Left lung (tissue), 10 donors: ENCODE results near the gene LRRC73. TPM values are rescaled to one million over a fixed set of nuclear protein-coding genes. Genes with fewer than 3 reads are reported as not detected.
"Not testable (repeated sequence)": the region's sequence is repeated elsewhere in the genome, so short reads cannot be mapped to it uniquely, and the experiment has no call there.

Experiments
- ATAC-seq: fragments of 200-7000 bp; cut with Tn5 transposase; one replicate; pipeline ENCODE4 v1.9.1; 2020; ENCODE audit warnings: moderate library complexity
- DNase-seq, 4 donors: peaks; one replicate each; pipeline ENCODE4 v3.0.0-alpha.2; 2013 to 2020
- H3K27ac ChIP-seq, 2 donors: fragments of 200-600 bp; sonication (generic) in 1 of 2; one replicate each; pipeline versions ENCODE4 v1.5.0 to v1.8.0; 2020 to 2021
- H3K27me3 ChIP-seq, 2 donors: fragments of 200-600 bp; sonication (generic) in 1 of 2; one replicate each; pipeline versions ENCODE4 v1.5.0 to v1.8.0; 2020 to 2021
- H3K36me3 ChIP-seq, 2 donors: fragments of 200-600 bp; sonication (generic) in 1 of 2; one replicate each; pipeline versions ENCODE4 v1.5.0 to v1.8.0; 2020 to 2021
- H3K4me1 ChIP-seq, 2 donors: fragments of 200-600 bp; one replicate each; pipeline ENCODE4 v1.8.0; 2021
- H3K4me3 ChIP-seq, 2 donors: fragments of 200-600 bp; sonication (generic) in 1 of 2; one replicate each; pipeline versions ENCODE4 v1.5.0 to v1.8.0; 2020 to 2021; ENCODE audit warnings: mild to moderate bottlenecking in 1 of 2
- H3K9me3 ChIP-seq, 2 donors: fragments of 200-600 bp; sonication (generic) in 1 of 2; one replicate each; pipeline versions ENCODE4 v1.5.0 to v1.8.0; 2020 to 2021
- CTCF ChIP-seq, 2 donors: fragments of 200-600 bp; sonication (generic) in 1 of 2; IDR thresholded peaks; one replicate each; pipeline versions ENCODE4 v1.5.0 to v1.8.0; 2021; ENCODE audit warnings: antibody characterized with exemption in 2 of 2
- intact Hi-C, 2 donors: fragments of 100-400 bp; cut with DNase I; formaldehyde crosslinking; loops; one replicate each; pipeline versions ENCODE4 v1.11.2 to v1.14.2; 2022
- polyA plus RNA-seq, 6 donors: library from polyadenylated mRNA; unstranded; fragments of 120-200 nt; gene quantifications; one replicate each; pipeline ENCODE4 v1.2.1, GENCODE V29; 2013; ENCODE audit not compliant: insufficient read length in 6 of 6
- total RNA-seq, 2 donors: library from RNA; stranded (reverse); fragmentation: NEBNext Ultra II Directional; extraction: Animal tissue kit (Norgen Biotek cat#: 25700); gene quantifications; one replicate each; pipeline ENCODE4 v1.2.1, GENCODE V29; 2021
- donor health status: DM: no; HTN: yes; CAD: no.
- donor health status: DM: no; HTN: no; CAD: no.

LRRC73 gene
- total and polyA plus RNA-seq, 8 donors: 0.30 to 1.5 (median 0.60) TPM

GRCh38 chr6:43541774-43542471 is 31.8 kb upstream of the LRRC73 start:
- no peak overlapping the region for H3K27ac ChIP-seq
- no peak overlapping the region for H3K4me3 ChIP-seq
- no peaks in the 10 kb centered on the region for H3K9me3 ChIP-seq
- TF ChIP-seq CTCF (IDR thresholded peaks at IDR 0.05): no peak
- H3K4me1 ChIP-seq: no peaks in the 10 kb centered on the region
- intact Hi-C loops: no loop called here
- ATAC-seq (no peak), DNase-seq (no peak)
- peaks cover 0 to 97% of the 10 kb centered on the region in 2 donors for H3K36me3 ChIP-seq
- no peaks in the 10 kb centered on the region for H3K27me3 ChIP-seq

GRCh38 chr6:43540507-43540906 is 30.4 kb upstream of the LRRC73 start:
- ATAC-seq (no peak), DNase-seq (no peak)
- Histone ChIP-seq H3K27me3 (no peaks in the 10 kb centered on the region), H3K9me3 (no peaks in the 10 kb centered on the region), H3K4me3 (no peak overlapping the region), H3K36me3 (peaks cover 0 to 96% of the 10 kb centered on the region in 2 donors), H3K4me1 (no peaks in the 10 kb centered on the region), H3K27ac (no peak overlapping the region)
- no peak for TF ChIP-seq CTCF (IDR thresholded peaks at IDR 0.05)
- intact Hi-C loops: no loop called here

- H3K27me3 ChIP-seq, H3K4me3 ChIP-seq, ATAC-seq, H3K4me1 ChIP-seq, H3K9me3 ChIP-seq, H3K27ac ChIP-seq, intact Hi-C loops, DNase-seq: not testable (repeated sequence)
- H3K36me3 ChIP-seq: peaks cover 0 to 93% of the 10 kb centered on the region in 2 donors
Observed at GRCh38 chr6:43539409-43539808, 29.3 kb upstream of the LRRC73 start.

GRCh38 chr6:43538986-43539385 is 28.8 kb upstream of the LRRC73 start:
- H3K27me3 ChIP-seq, intact Hi-C loops, ATAC-seq: not testable (repeated sequence)

GRCh38 chr6:43532201-43532600 is 22.1 kb upstream of the LRRC73 start:
- TF ChIP-seq CTCF (IDR thresholded peaks at IDR 0.05): no peak
- H3K27ac ChIP-seq: no peak overlapping the region
- no peaks in the 10 kb centered on the region for H3K9me3 ChIP-seq
- intact Hi-C loops: no loop called here
- ATAC-seq (no peak), DNase-seq (no peak)
- no peak overlapping the region for H3K4me3 ChIP-seq
- H3K27me3 ChIP-seq: no peaks in the 10 kb centered on the region
- H3K4me1 ChIP-seq: no peaks in the 10 kb centered on the region
- peaks cover 0 to 91% of the 10 kb centered on the region in 2 donors for H3K36me3 ChIP-seq

More at GRCh38 chr6:43538986-43539385, 28.8 kb upstream of the LRRC73 start:
- H3K4me3 ChIP-seq, DNase-seq, H3K27ac ChIP-seq, H3K4me1 ChIP-seq, H3K9me3 ChIP-seq: not testable (repeated sequence)
- peaks cover 0 to 93% of the 10 kb centered on the region in 2 donors for H3K36me3 ChIP-seq

- Histone ChIP-seq H3K4me3 (no peak overlapping the region), H3K4me1 (peaks cover 0 to 3% of the 10 kb centered on the region in 2 donors), H3K36me3 (peaks cover 0 to 100% of the 10 kb centered on the region in 2 donors), H3K9me3 (no peaks in the 10 kb centered on the region), H3K27ac (no peak overlapping the region), H3K27me3 (no peaks in the 10 kb centered on the region)
- intact Hi-C loops: no loop called here
- no peak for TF ChIP-seq CTCF (IDR thresholded peaks at IDR 0.05)
- peak; percentile 67 for ATAC-seq
- no peak for DNase-seq
Observed at GRCh38 chr6:43524483-43524961, 14.4 kb upstream of the LRRC73 start.
